ENCODE data around the gene OXA1L.

OXA1L gene

GRCh38 chr14:22797017-22797917 is 30.8 kb downstream of the OXA1L start:
- no peak overlapping the region for H3K4me3 ChIP-seq (replicated peaks; ENCODE audit: insufficient read depth, low read length)
- no peak overlapping the region for H3K27ac ChIP-seq (replicated peaks)
- H3K27me3 ChIP-seq (ENCODE audit: insufficient read depth, poor library complexity, severe bottlenecking) = no peaks in the 10 kb centered on the region
- TF ChIP-seq GABPA (IDR thresholded peaks at IDR 0.05; ENCODE audit: low read depth) = no peak
- no peak for TF ChIP-seq REST (IDR thresholded peaks at IDR 0.05; ENCODE audit: insufficient replicate concordance, low read depth)
- no peak for DNase-seq (ENCODE audit: low read depth in 1 of 2, low spot score in 1 of 2)

DNA sequence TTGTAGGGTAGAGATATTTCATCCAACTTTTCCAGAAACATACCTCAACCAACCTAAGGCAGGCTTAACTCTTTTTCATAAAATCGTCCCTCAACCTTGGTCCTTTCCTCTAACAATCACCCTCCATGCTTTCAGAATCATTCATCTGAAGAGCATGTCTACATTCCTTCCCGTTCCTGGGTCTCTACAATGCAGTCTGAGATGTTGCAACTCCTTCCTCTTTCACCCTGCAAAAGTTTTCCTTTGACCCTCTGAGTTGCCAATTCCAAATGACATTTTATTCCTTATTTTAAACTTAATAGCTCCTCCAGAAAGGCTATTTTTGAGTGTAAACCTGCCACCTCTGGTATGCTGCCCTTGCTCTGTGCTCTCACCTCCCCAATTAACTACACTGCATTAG is 32.0 kb downstream of the OXA1L start:
- no peak for TF ChIP-seq REST (IDR thresholded peaks at IDR 0.05; ENCODE audit: insufficient replicate concordance, low read depth)
- TF ChIP-seq GABPA (IDR thresholded peaks at IDR 0.05; ENCODE audit: low read depth) = no peak
- TF ChIP-seq POLR2AphosphoS5 (IDR thresholded peaks at IDR 0.05; ENCODE audit: low read depth) = no peak
- no peak for TF ChIP-seq CTCF (IDR thresholded peaks at IDR 0.05; ENCODE audit: insufficient read depth, low read length)
- 0 out of 2 replicates have a peak overlapping the region, but pooled peaks have one; percentile 13 for H3K27ac ChIP-seq (replicated peaks)

GRCh38 chr14:22800346-22800745 is 33.9 kb downstream of the OXA1L start:
- no peak overlapping the region for H3K4me3 ChIP-seq (replicated peaks; ENCODE audit: insufficient read depth, low read length)
- no peaks in the 10 kb centered on the region for H3K27me3 ChIP-seq (ENCODE audit: insufficient read depth, poor library complexity, severe bottlenecking)
- H3K27ac ChIP-seq (replicated peaks) = peak overlapping the region; percentile 40
- DNase-seq (ENCODE audit: low read depth in 1 of 2, low spot score in 1 of 2) = peak in 1 of 2 experiments; percentile 40
- TF ChIP-seq POLR2AphosphoS5 (IDR thresholded peaks at IDR 0.05; ENCODE audit: low read depth) (no peak), SPI1 (IDR thresholded peaks at IDR 0.05; ENCODE audit: borderline replicate concordance, low read depth) (no peak), REST (IDR thresholded peaks at IDR 0.05; ENCODE audit: insufficient replicate concordance, low read depth) (no peak), GABPA (IDR thresholded peaks at IDR 0.05; ENCODE audit: low read depth) (no peak), CTCF (IDR thresholded peaks at IDR 0.05; ENCODE audit: insufficient read depth, low read length) (no peak)

More for the DNA sequence above, 32.0 kb downstream of the OXA1L start:
- DNase-seq (ENCODE audit: low read depth in 1 of 2, low spot score in 1 of 2) = peak in 1 of 2 experiments; percentile 48
- no peak overlapping the region for H3K4me3 ChIP-seq (replicated peaks; ENCODE audit: insufficient read depth, low read length)
- no peaks in the 10 kb centered on the region for H3K27me3 ChIP-seq (ENCODE audit: insufficient read depth, poor library complexity, severe bottlenecking)
